HepG2 (cell line): ENCODE measurements around the gene MYOM1. TPM values are rescaled to one million over a fixed set of nuclear protein-coding genes. Genes with fewer than 3 reads are reported as not detected.

Experiments
- ADNP ChIP-seq: sonication (generic); formaldehyde crosslinking; IDR thresholded peaks from 2 replicates; pipeline ENCODE4 v1.4.0; 2020; ENCODE audit warnings: missing genetic modification reagents
- CREM ChIP-seq, 2 experiments: sonication (generic) in 1 of 2; formaldehyde crosslinking in 1 of 2; IDR thresholded peaks; 2 replicates each; pipeline versions ENCODE4 v1.4.0 to v1.6.1; 2016 to 2020; ENCODE audit warnings: antibody characterized with exemption in 1 of 2, mild to moderate bottlenecking in 1 of 2, missing genetic modification reagents in 1 of 2
- GTF2F1 ChIP-seq: fragments of 150-350 bp; IDR thresholded peaks from 2 replicates; pipeline ENCODE4 v1.6.1; 2014; ENCODE audit warnings: low read length
- HDAC2 ChIP-seq: sonication (generic); formaldehyde crosslinking; IDR thresholded peaks from 2 replicates; pipeline ENCODE4 v1.4.0; 2020; ENCODE audit warnings: missing genetic modification reagents
- MAFF ChIP-seq: IDR thresholded peaks from 2 replicates; pipeline ENCODE4 v1.6.1; 2011; ENCODE audit warnings: low read depth, low read length, improper control_type of control experiment
- SPEN ChIP-seq: sonication (generic); formaldehyde crosslinking; IDR thresholded peaks from 2 replicates; pipeline ENCODE4 v1.5.1; 2020; ENCODE audit warnings: low read depth, mild to moderate bottlenecking, missing genetic modification reagents
- XRCC5 ChIP-seq: fragments of 200-400 bp; formaldehyde crosslinking; optimal IDR thresholded peaks from 2 replicates; pipeline ENCODE3; 2017; ENCODE audit warnings: mild to moderate bottlenecking, low read length
- YEATS2 ChIP-seq: sonication (generic); formaldehyde crosslinking; IDR thresholded peaks from 2 replicates; pipeline ENCODE4 v1.4.0; 2020; ENCODE audit warnings: missing genetic modification reagents, borderline replicate concordance
- ZMYM3 ChIP-seq: sonication (generic); formaldehyde crosslinking; IDR thresholded peaks from 2 replicates; pipeline ENCODE4 v1.5.1; 2020; ENCODE audit warnings: mild to moderate bottlenecking, missing genetic modification reagents
- ZNF121 ChIP-seq: sonication (generic); formaldehyde crosslinking; IDR thresholded peaks from 2 replicates; pipeline ENCODE4 v1.5.0; 2020; ENCODE audit warnings: mild to moderate bottlenecking, missing genetic modification reagents
- ZNF160 ChIP-seq: sonication (generic); formaldehyde crosslinking; IDR thresholded peaks from 2 replicates; pipeline ENCODE4 v1.8.0; 2022; ENCODE audit warnings: mild to moderate bottlenecking, inconsistent platforms, missing genetic modification reagents
- ZNF496 ChIP-seq: sonication (generic); formaldehyde crosslinking; IDR thresholded peaks from 2 replicates; pipeline ENCODE4 v1.8.1; 2023; ENCODE audit warnings: mild to moderate bottlenecking, moderate library complexity, missing genetic modification reagents; ENCODE audit not compliant: insufficient replicate concordance
- ZNF572 ChIP-seq: sonication (generic); formaldehyde crosslinking; IDR thresholded peaks from 2 replicates; pipeline ENCODE4 v1.5.1; 2020; ENCODE audit warnings: mild to moderate bottlenecking, missing genetic modification reagents
- ZNF619 ChIP-seq: sonication (generic); formaldehyde crosslinking; IDR thresholded peaks from 2 replicates; pipeline ENCODE4 v1.4.0; 2020; ENCODE audit warnings: mild to moderate bottlenecking, missing genetic modification reagents
- ZNF749 ChIP-seq: sonication (generic); formaldehyde crosslinking; IDR thresholded peaks from 2 replicates; pipeline ENCODE4 v1.8.0; 2022; ENCODE audit warnings: mild to moderate bottlenecking, missing genetic modification reagents, moderate library complexity, borderline replicate concordance
- ZSCAN25 ChIP-seq: sonication (generic); formaldehyde crosslinking; IDR thresholded peaks from 2 replicates; pipeline ENCODE4 v1.8.0; 2022; ENCODE audit warnings: mild to moderate bottlenecking, missing genetic modification reagents
- polyA plus RNA-seq, 8 experiments: library from polyadenylated mRNA; depleted of rRNA in 3 of 8; stranded (reverse) in 7 of 8; unstranded in 1 of 8; fragments of >200 nt; fragmentation: Illumina TruSeq in 4 of 8; extraction: Trizol in 4 of 8; gene quantifications; 2 replicates each; pipeline versions ENCODE4 v1.2.1 to v1.2.3, GENCODE V29; 2011 to 2016; ENCODE audit warnings: low read depth in 4 of 8, missing spikeins in 1 of 8, mixed read lengths in 1 of 8; ENCODE audit not compliant: insufficient read depth in 1 of 8
- total RNA-seq, 5 experiments: library from RNA; depleted of rRNA; stranded (reverse); fragments of >200 nt; fragmentation: Illumina TruSeq; extraction: Trizol; gene quantifications; 2 replicates each; pipeline ENCODE4 v1.2.3, GENCODE V29; 2016; ENCODE audit warnings: low read depth in 1 of 5
- TF ChIP-seq, protein P1 (sequence below): sonication (generic); formaldehyde crosslinking; IDR thresholded peaks from 2 replicates; pipeline ENCODE4 v1.8.1; 2023; ENCODE audit warnings: missing genetic modification reagents, inconsistent platforms, borderline replicate concordance
- TF ChIP-seq, protein P2 (sequence below): sonication (generic); formaldehyde crosslinking; IDR thresholded peaks from 2 replicates; pipeline ENCODE4 v1.8.0; 2022; ENCODE audit warnings: mild to moderate bottlenecking, missing genetic modification reagents; ENCODE audit not compliant: insufficient replicate concordance
- TF ChIP-seq, protein P3 (sequence below): sonication (generic); formaldehyde crosslinking; conservative IDR thresholded peaks from 2 replicates; pipeline ENCODE4 v1.8.1; 2023; ENCODE audit warnings: missing genetic modification reagents
- TF ChIP-seq, protein P4 (sequence below): IDR thresholded peaks from 2 replicates; pipeline ENCODE4 v1.6.1; 2016; ENCODE audit warnings: mild to moderate bottlenecking
- TF ChIP-seq, protein P5 (sequence below): sonication (generic); formaldehyde crosslinking; IDR thresholded peaks from 2 replicates; pipeline ENCODE4 v1.4.0; 2020; ENCODE audit warnings: mild to moderate bottlenecking, missing genetic modification reagents

Gene MYOM1
- total and polyA plus RNA-seq, 2 of the 13 experiments (the other 11 are each of a cell fraction or from before 2014, with no cell fraction given), result 0.46 to 0.98 TPM

DNA sequence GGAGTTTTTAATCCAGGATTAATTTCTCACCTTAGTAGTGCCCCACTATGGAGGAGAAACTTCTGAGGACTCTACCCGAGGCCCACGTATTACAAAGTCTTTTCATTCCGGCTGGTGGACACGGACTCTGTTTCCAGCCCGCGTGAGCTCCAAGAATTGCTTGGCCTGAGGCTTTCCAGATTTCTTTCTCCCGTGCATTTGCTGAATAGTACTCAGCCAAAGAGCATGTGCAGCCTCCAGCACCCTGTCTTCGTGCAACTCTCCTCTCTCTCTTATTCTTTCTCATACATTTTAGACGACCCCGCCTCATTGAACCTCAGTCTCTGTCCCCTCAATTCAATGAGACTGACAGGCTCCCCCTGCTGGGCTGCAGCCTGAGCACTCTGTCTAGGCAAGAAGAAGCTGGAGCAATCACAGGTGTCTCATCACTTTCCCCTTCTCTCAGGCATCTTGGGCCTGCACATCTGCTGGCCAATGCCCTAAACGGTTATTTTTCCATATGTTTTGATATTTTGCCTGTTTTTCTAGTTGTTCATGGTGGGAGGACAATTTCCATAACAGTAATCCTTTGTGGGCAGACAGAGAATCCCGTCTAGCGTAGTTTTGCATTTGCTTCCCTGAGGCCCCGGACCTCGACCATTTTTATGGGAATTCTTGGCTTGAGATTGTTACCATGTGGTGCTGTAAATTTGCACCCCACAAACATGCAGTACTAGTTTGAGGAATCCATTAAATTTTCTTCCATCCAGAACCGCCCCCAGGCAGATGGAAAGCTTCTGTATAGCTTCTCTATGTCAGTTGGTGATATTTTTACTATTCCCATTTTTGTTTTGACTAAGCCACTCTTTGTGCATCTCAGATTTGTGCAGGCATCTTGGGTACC lies 156.7 kb downstream of the MYOM1 start (continued):
- TF ChIP-seq, protein P1, sequence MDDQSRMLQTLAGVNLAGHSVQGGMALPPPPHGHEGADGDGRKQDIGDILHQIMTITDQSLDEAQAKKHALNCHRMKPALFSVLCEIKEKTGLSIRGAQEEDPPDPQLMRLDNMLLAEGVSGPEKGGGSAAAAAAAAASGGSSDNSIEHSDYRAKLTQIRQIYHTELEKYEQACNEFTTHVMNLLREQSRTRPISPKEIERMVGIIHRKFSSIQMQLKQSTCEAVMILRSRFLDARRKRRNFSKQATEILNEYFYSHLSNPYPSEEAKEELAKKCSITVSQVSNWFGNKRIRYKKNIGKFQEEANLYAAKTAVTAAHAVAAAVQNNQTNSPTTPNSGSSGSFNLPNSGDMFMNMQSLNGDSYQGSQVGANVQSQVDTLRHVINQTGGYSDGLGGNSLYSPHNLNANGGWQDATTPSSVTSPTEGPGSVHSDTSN (CRISPR knock-in tag), result no peak
- TF ChIP-seq HDAC2 (peak; percentile 64; the same call in 1 of the 2 replicates), ZNF496 (no peak), ZNF160 (CRISPR knock-in tag) (no peak), ZNF572 (no peak), ZNF749 (CRISPR knock-in tag) (no peak; the same call in 1 of the 2 replicates), XRCC5 (peak; percentile 86), SPEN (0 out of 2 replicates have a peak, but pooled peaks have one; percentile 27), ZNF619 (CRISPR knock-in tag) (no peak), MAFF (no peak), ZNF121 (CRISPR knock-in tag) (no peak), ADNP (CRISPR knock-in tag) (no peak), ZMYM3 (CRISPR knock-in tag) (peak; percentile 35; the same call in 1 of the 2 replicates), ZSCAN25 (CRISPR knock-in tag) (no peak), YEATS2 (CRISPR knock-in tag) (no peak), CREM (IDR thresholded peaks at IDR 0.05) (no peak), CREM (CRISPR knock-in tag; IDR thresholded peaks at IDR 0.05) (no peak), GTF2F1 (no peak)
- TF ChIP-seq, protein P2, sequence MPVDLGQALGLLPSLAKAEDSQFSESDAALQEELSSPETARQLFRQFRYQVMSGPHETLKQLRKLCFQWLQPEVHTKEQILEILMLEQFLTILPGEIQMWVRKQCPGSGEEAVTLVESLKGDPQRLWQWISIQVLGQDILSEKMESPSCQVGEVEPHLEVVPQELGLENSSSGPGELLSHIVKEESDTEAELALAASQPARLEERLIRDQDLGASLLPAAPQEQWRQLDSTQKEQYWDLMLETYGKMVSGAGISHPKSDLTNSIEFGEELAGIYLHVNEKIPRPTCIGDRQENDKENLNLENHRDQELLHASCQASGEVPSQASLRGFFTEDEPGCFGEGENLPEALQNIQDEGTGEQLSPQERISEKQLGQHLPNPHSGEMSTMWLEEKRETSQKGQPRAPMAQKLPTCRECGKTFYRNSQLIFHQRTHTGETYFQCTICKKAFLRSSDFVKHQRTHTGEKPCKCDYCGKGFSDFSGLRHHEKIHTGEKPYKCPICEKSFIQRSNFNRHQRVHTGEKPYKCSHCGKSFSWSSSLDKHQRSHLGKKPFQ (CRISPR knock-in tag), result no peak
- TF ChIP-seq, protein P3, sequence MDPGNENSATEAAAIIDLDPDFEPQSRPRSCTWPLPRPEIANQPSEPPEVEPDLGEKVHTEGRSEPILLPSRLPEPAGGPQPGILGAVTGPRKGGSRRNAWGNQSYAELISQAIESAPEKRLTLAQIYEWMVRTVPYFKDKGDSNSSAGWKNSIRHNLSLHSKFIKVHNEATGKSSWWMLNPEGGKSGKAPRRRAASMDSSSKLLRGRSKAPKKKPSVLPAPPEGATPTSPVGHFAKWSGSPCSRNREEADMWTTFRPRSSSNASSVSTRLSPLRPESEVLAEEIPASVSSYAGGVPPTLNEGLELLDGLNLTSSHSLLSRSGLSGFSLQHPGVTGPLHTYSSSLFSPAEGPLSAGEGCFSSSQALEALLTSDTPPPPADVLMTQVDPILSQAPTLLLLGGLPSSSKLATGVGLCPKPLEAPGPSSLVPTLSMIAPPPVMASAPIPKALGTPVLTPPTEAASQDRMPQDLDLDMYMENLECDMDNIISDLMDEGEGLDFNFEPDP (CRISPR knock-in tag), result no peak
- TF ChIP-seq, protein P4, sequence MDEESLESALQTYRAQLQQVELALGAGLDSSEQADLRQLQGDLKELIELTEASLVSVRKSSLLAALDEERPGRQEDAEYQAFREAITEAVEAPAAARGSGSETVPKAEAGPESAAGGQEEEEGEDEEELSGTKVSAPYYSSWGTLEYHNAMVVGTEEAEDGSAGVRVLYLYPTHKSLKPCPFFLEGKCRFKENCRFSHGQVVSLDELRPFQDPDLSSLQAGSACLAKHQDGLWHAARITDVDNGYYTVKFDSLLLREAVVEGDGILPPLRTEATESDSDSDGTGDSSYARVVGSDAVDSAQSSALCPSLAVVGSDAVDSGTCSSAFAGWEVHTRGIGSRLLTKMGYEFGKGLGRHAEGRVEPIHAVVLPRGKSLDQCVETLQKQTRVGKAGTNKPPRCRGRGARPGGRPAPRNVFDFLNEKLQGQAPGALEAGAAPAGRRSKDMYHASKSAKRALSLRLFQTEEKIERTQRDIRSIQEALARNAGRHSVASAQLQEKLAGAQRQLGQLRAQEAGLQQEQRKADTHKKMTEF (CRISPR knock-in tag), result peak; percentile 62
- TF ChIP-seq, protein P5, sequence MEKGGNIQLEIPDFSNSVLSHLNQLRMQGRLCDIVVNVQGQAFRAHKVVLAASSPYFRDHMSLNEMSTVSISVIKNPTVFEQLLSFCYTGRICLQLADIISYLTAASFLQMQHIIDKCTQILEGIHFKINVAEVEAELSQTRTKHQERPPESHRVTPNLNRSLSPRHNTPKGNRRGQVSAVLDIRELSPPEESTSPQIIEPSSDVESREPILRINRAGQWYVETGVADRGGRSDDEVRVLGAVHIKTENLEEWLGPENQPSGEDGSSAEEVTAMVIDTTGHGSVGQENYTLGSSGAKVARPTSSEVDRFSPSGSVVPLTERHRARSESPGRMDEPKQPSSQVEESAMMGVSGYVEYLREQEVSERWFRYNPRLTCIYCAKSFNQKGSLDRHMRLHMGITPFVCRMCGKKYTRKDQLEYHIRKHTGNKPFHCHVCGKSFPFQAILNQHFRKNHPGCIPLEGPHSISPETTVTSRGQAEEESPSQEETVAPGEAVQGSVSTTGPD (CRISPR knock-in tag), result no peak
